Hematopoietic multipotent progenitor cell treated with erythropoietin and hydrocortisone succinate and interleukin-3 and kit ligand, for 4 days (in vitro differentiated cells): ENCODE measurements around the gene PSMD14.
"Not testable (repeated sequence)": the region's sequence is repeated elsewhere in the genome, so short reads cannot be mapped to it uniquely, and the experiment has no call there.

Experiments
- DNase-seq: peaks from one replicate; pipeline ENCODE4 v3.0.0-alpha.2; 2015

The PSMD14 gene

GRCh38 chr2:161337247-161337646, 29.0 kb downstream of the PSMD14 start:
- no peak for DNase-seq

GRCh38 chr2:161339532-161339931, 31.3 kb downstream of the PSMD14 start:
- DNase-seq = not testable (repeated sequence)

GRCh38 chr2:161340930-161341413, 32.7 kb downstream of the PSMD14 start:
- DNase-seq = not testable (repeated sequence)

- DNase-seq = no peak
Observed at GRCh38 chr2:161343235-161343634, 35.0 kb downstream of the PSMD14 start.

GRCh38 chr2:161344692-161345091, 36.5 kb downstream of the PSMD14 start:
- peak; percentile 75 for DNase-seq

GRCh38 chr2:161351678-161352077, 43.5 kb downstream of the PSMD14 start:
- no peak for DNase-seq

- DNase-seq = no peak
Observed at GRCh38 chr2:161352719-161353118, 44.5 kb downstream of the PSMD14 start.

- no peak for DNase-seq
Observed at GRCh38 chr2:161353543-161353942, 45.3 kb downstream of the PSMD14 start.

GRCh38 chr2:161354106-161354505, 45.9 kb downstream of the PSMD14 start:
- DNase-seq = no peak

- no peak for DNase-seq
Observed at GRCh38 chr2:161355106-161355505, 46.9 kb downstream of the PSMD14 start.

GRCh38 chr2:161355983-161356382, 47.8 kb downstream of the PSMD14 start:
- no peak for DNase-seq

- no peak for DNase-seq
Observed at GRCh38 chr2:161357097-161357496, 48.9 kb downstream of the PSMD14 start.

GRCh38 chr2:161358838-161359237, 50.6 kb downstream of the PSMD14 start:
- no peak for DNase-seq

- not testable (repeated sequence) for DNase-seq
Observed at GRCh38 chr2:161360095-161360654, 52.0 kb downstream of the PSMD14 start.

GRCh38 chr2:161362568-161363166, 54.4 kb downstream of the PSMD14 start:
- no peak for DNase-seq

- DNase-seq = no peak
Observed at GRCh38 chr2:161367675-161368074, 59.5 kb downstream of the PSMD14 start.

- no peak for DNase-seq
Observed at GRCh38 chr2:161369311-161369710, 61.1 kb downstream of the PSMD14 start.

- DNase-seq = no peak
Observed at GRCh38 chr2:161370981-161371380, 62.8 kb downstream of the PSMD14 start.

- no peak for DNase-seq
Observed at GRCh38 chr2:161371869-161372268, 63.6 kb downstream of the PSMD14 start.

GRCh38 chr2:161373942-161374341, 65.7 kb downstream of the PSMD14 start:
- DNase-seq = no peak

- no peak for DNase-seq
Observed at GRCh38 chr2:161374446-161374845, 66.2 kb downstream of the PSMD14 start.

- DNase-seq = no peak
Observed at GRCh38 chr2:161379740-161380139, 71.5 kb downstream of the PSMD14 start.

GRCh38 chr2:161381546-161381945, 73.3 kb downstream of the PSMD14 start:
- no peak for DNase-seq

- DNase-seq = no peak
Observed at GRCh38 chr2:161382747-161383146, 74.5 kb downstream of the PSMD14 start.

GRCh38 chr2:161384864-161385263, 76.6 kb downstream of the PSMD14 start:
- no peak for DNase-seq
